A673 (cell line): ENCODE data around the gene AMPH. TPM values are rescaled to one million over a fixed set of nuclear protein-coding genes. Genes with fewer than 3 reads are reported as not detected.
"Not testable (repeated sequence)": the region's sequence is repeated elsewhere in the genome, so short reads cannot be mapped to it uniquely, and the experiment has no call there.

Experiments
- BruUV-seq: library from RNA; stranded (reverse); fragments of 400-500 nt; replicated peaks from 2 replicates; lab custom pipeline; 2021; lab: Mats Ljungman, UMichigan
- CTCF ChIA-PET: fragments of 300-600 bp; sonication (Branson Sonifier 250); formaldehyde crosslinking; loops from one replicate; lab custom pipeline; 2022; ENCODE audit warnings: antibody characterized with exemption; lab: Charles Lee
- POLR2A ChIA-PET: fragments of 300-600 bp; sonication (Branson Sonifier 250); formaldehyde crosslinking; loops from one replicate; lab custom pipeline; 2022; ENCODE audit warnings: antibody characterized with exemption; ENCODE audit not compliant: low non-redundant PET; lab: Charles Lee
- DNase-seq: peaks from one replicate; pipeline ENCODE4 v3.0.0-alpha.2; 2015; ENCODE audit warnings: low spot score
- H3K27ac ChIP-seq: fragments of 200-600 bp; sonication (generic); 2 replicates; pipeline ENCODE4 v1.5.1; 2016; ENCODE audit warnings: mixed run types, low read depth, mild to moderate bottlenecking, mixed read lengths, antibody characterized with exemption, low read length; ENCODE audit not compliant: poor library complexity, severe bottlenecking
- H3K27me3 ChIP-seq: fragments of 200-600 bp; sonication (generic); replicated peaks from 2 replicates; pipeline ENCODE4 v1.6.1; 2017; ENCODE audit warnings: mixed run types, low read depth, mild to moderate bottlenecking, mixed read lengths, antibody characterized with exemption, low read length; ENCODE audit not compliant: insufficient read depth, poor library complexity
- H3K36me3 ChIP-seq: fragments of 200-600 bp; sonication (generic); 2 replicates; pipeline ENCODE4 v1.6.1; 2016; ENCODE audit warnings: mixed run types, mild to moderate bottlenecking, mixed read lengths, antibody characterized with exemption, low read length; ENCODE audit not compliant: insufficient read depth, poor library complexity, severe bottlenecking
- H3K4me1 ChIP-seq: fragments of 200-600 bp; sonication (generic); 2 replicates; pipeline ENCODE4 v1.6.1; 2017; ENCODE audit warnings: mixed run types, mild to moderate bottlenecking, mixed read lengths, antibody characterized with exemption, low read length; ENCODE audit not compliant: insufficient read depth, poor library complexity, severe bottlenecking
- H3K4me3 ChIP-seq: fragments of 200-600 bp; sonication (generic); 2 replicates; pipeline ENCODE4 v1.5.1; 2016; ENCODE audit warnings: low read depth, mixed run types, mild to moderate bottlenecking, mixed read lengths, low read length; ENCODE audit not compliant: poor library complexity, severe bottlenecking
- H3K9me3 ChIP-seq: fragments of 200-600 bp; sonication (generic); 2 replicates; pipeline ENCODE4 v1.6.1; 2016; ENCODE audit warnings: mixed run types, low read depth, mild to moderate bottlenecking, mixed read lengths, antibody characterized with exemption, low read length; ENCODE audit not compliant: poor library complexity, severe bottlenecking
- EZH2 ChIP-seq: fragments of 200-600 bp; sonication (generic); IDR thresholded peaks from 2 replicates; pipeline ENCODE4 v1.6.1; 2017; ENCODE audit warnings: borderline replicate concordance, low read depth, mild to moderate bottlenecking, mixed read lengths, antibody characterized with exemption, low read length; ENCODE audit not compliant: poor library complexity, severe bottlenecking
- intact Hi-C: fragments of 100-400 bp; cut with micrococcal nuclease; formaldehyde crosslinking; loops from one replicate; pipeline ENCODE4 v1.10.0; 2022; ENCODE audit not compliant: unreplicated experiment
- total RNA-seq: library from RNA; stranded (reverse); gene quantifications from 2 replicates; pipeline ENCODE4 v1.2.3, GENCODE V29; 2021
- TF ChIP-seq, protein P1 (sequence below): fragments of 300-800, 200-600 bp; sonication (generic); conservative IDR thresholded peaks from 2 replicates; pipeline ENCODE4 v1.5.1; 2017; ENCODE audit warnings: low read depth, mild to moderate bottlenecking, antibody characterized with exemption, low read length, moderate library complexity, mixed read lengths

Gene AMPH
- total RNA-seq, 1 experiment from 2014 or later = 2.1 TPM

GRCh38 chr7:38360776-38361175 is 270.4 kb downstream of the AMPH start:
- no peak overlapping the region for H3K4me3 ChIP-seq
- H3K27ac ChIP-seq = no peak overlapping the region
- POLR2A ChIA-PET = no interaction called here
- no TSS peak for BruUV-seq
- TF ChIP-seq, protein P1, sequence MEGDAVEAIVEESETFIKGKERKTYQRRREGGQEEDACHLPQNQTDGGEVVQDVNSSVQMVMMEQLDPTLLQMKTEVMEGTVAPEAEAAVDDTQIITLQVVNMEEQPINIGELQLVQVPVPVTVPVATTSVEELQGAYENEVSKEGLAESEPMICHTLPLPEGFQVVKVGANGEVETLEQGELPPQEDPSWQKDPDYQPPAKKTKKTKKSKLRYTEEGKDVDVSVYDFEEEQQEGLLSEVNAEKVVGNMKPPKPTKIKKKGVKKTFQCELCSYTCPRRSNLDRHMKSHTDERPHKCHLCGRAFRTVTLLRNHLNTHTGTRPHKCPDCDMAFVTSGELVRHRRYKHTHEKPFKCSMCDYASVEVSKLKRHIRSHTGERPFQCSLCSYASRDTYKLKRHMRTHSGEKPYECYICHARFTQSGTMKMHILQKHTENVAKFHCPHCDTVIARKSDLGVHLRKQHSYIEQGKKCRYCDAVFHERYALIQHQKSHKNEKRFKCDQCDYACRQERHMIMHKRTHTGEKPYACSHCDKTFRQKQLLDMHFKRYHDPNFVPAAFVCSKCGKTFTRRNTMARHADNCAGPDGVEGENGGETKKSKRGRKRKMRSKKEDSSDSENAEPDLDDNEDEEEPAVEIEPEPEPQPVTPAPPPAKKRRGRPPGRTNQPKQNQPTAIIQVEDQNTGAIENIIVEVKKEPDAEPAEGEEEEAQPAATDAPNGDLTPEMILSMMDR = no peak
- no peak for TF ChIP-seq EZH2
- intact Hi-C loops = no loop called here
- H3K27me3 ChIP-seq = no peaks in the 10 kb centered on the region
- CTCF ChIA-PET = no interaction called here
- no peaks in the 10 kb centered on the region for H3K36me3 ChIP-seq
- H3K4me1 ChIP-seq = no peaks in the 10 kb centered on the region
- no peak for DNase-seq
- H3K9me3 ChIP-seq = no peaks in the 10 kb centered on the region

DNA sequence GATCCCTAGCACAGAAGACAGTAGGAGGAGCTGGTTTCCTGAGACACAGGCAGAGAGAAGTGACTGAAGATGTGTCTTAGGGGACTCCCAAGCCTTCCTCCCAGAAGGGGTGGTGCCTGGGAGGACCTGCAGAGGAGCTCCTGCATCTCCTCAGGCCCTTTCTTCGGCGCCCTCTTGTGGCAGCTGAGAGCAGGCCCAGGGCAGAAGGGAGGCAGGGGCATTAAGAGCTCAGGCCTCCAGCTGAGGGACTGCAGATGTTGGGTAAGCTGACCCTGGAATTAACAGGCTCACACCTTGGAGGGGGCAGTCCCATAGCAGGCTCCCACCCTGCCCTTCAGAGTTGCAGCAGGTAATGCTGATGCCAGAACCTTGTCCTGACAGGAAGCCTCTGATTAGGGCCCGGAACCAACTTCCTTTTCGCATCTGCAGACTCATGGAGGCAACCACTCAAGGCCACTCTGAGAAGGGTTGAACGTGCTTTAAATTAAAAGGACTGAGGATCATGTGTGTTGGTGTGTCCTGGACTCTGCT is 272.0 kb downstream of the AMPH start:
- intact Hi-C loops, BruUV-seq, H3K27me3 ChIP-seq, H3K27ac ChIP-seq, POLR2A ChIA-PET, H3K36me3 ChIP-seq, H3K4me3 ChIP-seq, H3K9me3 ChIP-seq, H3K4me1 ChIP-seq: not testable (repeated sequence)
- DNase-seq = peak; percentile 23
- TF ChIP-seq, protein P1 = peak; percentile 40
- CTCF ChIA-PET = interaction anchor here (0.6 kb wide), 1 partner anchor 12 kb away, joined by 4 read pairs; no protein-coding TSS in a partner anchor

DNA sequence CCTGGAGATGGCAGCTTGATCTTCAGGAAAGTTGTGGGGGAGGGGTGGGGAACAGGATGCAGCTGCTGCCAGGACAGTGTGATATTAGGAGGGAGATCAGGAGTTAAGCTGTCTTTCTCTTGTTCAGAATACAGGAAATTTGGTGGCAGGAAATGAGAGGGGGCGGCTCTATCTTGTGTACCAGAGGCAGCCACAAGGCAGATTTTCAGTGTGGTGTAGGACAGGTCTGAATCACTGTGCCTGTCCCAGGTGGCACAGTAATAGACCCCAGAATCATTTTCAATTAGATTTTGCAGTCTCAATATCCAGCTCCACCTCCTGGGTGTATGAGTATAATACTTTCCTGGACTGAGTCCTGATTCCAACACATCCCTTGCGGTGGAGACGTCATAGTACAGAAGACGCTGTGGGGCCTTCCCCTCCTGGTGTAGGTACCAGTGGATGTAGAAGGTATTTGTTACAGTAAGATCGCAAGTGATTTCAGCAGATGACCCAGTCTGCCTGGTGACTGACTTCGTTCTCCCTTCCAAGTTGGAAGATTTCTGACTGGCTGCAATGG is 272.8 kb downstream of the AMPH start:
- BruUV-seq, H3K36me3 ChIP-seq, H3K27ac ChIP-seq, POLR2A ChIA-PET, DNase-seq, intact Hi-C loops, H3K4me1 ChIP-seq, H3K27me3 ChIP-seq, H3K4me3 ChIP-seq, H3K9me3 ChIP-seq: not testable (repeated sequence)
- CTCF ChIA-PET = interaction anchor here (0.6 kb wide), 1 partner anchor 11 kb away, joined by 4 read pairs; no protein-coding TSS in a partner anchor

DNA sequence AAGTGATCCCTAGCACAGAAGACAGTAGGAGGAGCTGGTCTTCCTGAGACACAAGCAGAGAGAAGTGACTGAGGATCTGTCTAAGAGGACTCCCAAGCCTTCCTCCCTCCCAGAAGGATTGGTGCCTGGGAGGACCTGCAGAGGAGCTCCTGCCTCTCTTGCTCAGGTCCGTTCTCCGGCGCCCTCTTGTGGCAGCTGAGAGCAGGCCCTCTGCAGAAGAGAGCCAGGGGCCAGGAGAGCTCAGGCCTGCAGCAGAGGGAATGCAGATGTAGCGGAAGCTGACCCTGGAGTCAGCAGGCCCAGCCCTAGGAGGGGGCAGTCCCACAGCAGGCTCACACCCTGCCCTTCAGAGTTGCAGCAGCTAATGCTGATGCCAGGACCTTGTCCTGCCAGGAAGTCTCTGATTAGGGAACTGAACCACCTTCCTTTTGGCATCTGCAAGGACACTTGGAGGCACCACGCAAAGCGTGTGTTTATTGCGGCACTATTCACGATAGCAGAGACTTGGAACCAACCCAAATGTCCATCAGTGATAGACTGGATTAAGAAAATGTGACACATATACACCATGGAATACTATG is 276.8 kb downstream of the AMPH start:
- DNase-seq, H3K9me3 ChIP-seq, H3K27me3 ChIP-seq, H3K4me3 ChIP-seq, POLR2A ChIA-PET, H3K4me1 ChIP-seq, BruUV-seq, H3K27ac ChIP-seq, CTCF ChIA-PET, H3K36me3 ChIP-seq, intact Hi-C loops: not testable (repeated sequence)

GRCh38 chr7:38353431-38353881 is 277.7 kb downstream of the AMPH start:
- intact Hi-C loops, H3K27me3 ChIP-seq, H3K36me3 ChIP-seq, H3K27ac ChIP-seq, POLR2A ChIA-PET, BruUV-seq, CTCF ChIA-PET, H3K9me3 ChIP-seq, H3K4me3 ChIP-seq, DNase-seq, H3K4me1 ChIP-seq: not testable (repeated sequence)
